Measurements from ENCODE around the gene TTC9B. TPM values are rescaled to one million over a fixed set of nuclear protein-coding genes. Genes with fewer than 3 reads are reported as not detected.
A peak's percentile ranks its signal among the peaks of the same experiment; 100 is the strongest.

The TTC9B gene
- total RNA-seq, 1 experiment from 2014 or later: 0.59 TPM

DNA sequence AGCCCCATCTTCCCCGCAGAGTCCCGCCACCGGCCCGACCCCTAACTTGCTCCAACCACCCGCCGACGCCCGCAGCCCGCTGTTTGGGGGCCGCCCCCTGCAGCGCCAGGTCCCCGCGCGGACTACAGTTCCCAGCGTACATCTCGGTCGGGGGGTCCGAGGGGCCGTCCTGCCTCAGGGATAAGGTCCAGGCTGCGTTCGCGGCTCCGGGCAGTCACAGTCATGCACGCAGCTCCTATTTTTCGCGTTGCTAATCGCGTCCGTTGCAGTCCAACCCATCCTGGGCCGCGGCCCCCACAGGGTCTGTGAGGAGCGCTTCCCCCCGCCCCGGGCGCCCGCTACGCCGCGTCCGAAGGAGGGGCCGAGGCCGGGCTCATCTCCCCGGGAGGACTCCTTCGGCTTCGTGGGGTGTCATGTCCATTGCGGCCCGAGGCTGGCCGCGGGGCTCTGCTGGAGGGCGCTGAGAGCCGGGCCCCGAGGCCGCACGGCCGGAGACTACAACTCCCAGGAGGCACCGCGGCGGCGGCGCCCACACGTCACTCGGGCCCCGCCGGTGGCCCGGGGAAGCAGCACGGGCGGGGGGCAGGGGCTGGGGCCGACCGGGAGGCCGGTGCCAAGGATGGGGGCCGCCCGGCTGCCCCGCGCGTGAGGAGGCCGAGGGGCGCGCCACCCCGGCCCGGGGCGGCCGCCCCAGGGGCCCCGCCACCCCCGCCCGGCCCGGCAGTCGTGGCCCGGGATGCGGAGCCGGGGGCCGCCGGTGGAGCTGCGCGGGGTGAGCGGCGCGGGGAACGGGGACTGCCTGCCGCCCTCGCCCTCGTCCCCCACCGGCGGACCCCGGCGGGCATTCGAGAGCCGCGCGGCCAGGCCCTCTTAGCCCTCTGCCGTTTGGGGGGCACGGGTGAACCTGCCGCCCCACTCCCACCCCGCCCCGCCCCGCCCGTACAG is 27.0 kb downstream of the TTC9B start, which contains the start of gene MAP3K10:
Gene MAP3K10, plus strand, starts transcription at position 536 of the 945 bp plus-strand sequence. CDS start 606 bp downstream, outside the sequence.
- intact Hi-C loops (cut with micrococcal nuclease; ENCODE audit: unreplicated experiment): no loop called here
- TF ChIP-seq EZH2 (IDR thresholded peaks at IDR 0.05; ENCODE audit: low read depth): no peak
- TF ChIP-seq, protein P1, sequence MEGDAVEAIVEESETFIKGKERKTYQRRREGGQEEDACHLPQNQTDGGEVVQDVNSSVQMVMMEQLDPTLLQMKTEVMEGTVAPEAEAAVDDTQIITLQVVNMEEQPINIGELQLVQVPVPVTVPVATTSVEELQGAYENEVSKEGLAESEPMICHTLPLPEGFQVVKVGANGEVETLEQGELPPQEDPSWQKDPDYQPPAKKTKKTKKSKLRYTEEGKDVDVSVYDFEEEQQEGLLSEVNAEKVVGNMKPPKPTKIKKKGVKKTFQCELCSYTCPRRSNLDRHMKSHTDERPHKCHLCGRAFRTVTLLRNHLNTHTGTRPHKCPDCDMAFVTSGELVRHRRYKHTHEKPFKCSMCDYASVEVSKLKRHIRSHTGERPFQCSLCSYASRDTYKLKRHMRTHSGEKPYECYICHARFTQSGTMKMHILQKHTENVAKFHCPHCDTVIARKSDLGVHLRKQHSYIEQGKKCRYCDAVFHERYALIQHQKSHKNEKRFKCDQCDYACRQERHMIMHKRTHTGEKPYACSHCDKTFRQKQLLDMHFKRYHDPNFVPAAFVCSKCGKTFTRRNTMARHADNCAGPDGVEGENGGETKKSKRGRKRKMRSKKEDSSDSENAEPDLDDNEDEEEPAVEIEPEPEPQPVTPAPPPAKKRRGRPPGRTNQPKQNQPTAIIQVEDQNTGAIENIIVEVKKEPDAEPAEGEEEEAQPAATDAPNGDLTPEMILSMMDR (conservative IDR thresholded peaks at IDR 0.05): no peak
- DNase-seq: peak in 1 of 2 experiments; percentile 59
- POLR2A ChIA-PET (ENCODE audit: unreplicated experiment): interaction anchor here (0.5 to 0.9 kb wide), 3 partner anchors 100 to 800 kb away, joined by 3 to 6 read pairs (median 5); partner anchors contain the start of genes RAB4B and ZNF780A
- Histone ChIP-seq H3K27me3 (ENCODE audit: insufficient read depth, low read depth) (no peaks in the 10 kb centered on the region), H3K9me3 (ENCODE audit: insufficient read depth, low read depth) (no peaks in the 10 kb centered on the region), H3K36me3 (ENCODE audit: low read depth) (no peaks in the 10 kb centered on the region), H4K20me1 (ENCODE audit: insufficient read depth) (no peaks in the 10 kb centered on the region; the same call in 1 of the 2 replicates), H3K27ac (peak within 1 kb of the TSS; percentile 5; the same call in 1 of the 2 replicates), H3K79me2 (ENCODE audit: low read depth) (0 out of 2 replicates have a peak, but pooled peaks cover 4% of the 10 kb centered on the region), H3K4me2 (peak within 1 kb of the TSS; percentile 85), H2AFZ (peak within 1 kb of the TSS; percentile 100), H3K4me1 (replicated peaks; ENCODE audit: insufficient read depth) (peaks cover 11% of the 10 kb centered on the region; the same call in 1 of the 2 replicates), H3K9me2 (ENCODE audit: insufficient read depth) (no peaks in the 10 kb centered on the region), H3F3A (ENCODE audit: insufficient read depth, low read depth) (peaks cover 13% of the 10 kb centered on the region; the same call in 1 of the 2 replicates), H3K4me3 (peak within 1 kb of the TSS; percentile 98)
- no TSS peak for BruUV-seq (replicated peaks)
- CTCF ChIA-PET: interaction anchor here (0.6 to 0.7 kb wide), 2 partner anchors 25 to 384 kb away, joined by 3 to 5 read pairs; no protein-coding TSS in a partner anchor

DNA sequence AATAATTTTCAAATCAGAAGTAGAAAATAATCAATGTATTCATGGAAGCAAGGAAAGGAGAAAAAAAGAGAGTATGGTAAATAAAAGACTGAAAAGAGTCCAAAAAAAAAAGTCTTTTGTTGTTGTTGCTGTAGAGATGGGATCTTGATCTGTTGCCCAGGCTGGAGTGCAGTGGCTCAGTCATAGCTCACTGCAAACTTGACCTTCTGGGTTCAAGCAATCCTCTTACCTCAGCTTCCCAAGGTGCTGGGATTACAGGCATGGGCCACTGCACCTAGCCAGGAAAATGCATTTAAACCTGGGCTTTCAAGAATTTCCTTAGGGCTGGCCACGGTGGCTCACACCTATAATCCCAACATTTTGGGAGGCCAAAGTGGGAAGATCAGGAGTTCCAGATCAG is 33.9 kb downstream of the TTC9B start:
- H3K27ac ChIP-seq: no peak overlapping the region
- no peaks in the 10 kb centered on the region for H3K36me3 ChIP-seq (ENCODE audit: low read depth)
- H3F3A ChIP-seq (ENCODE audit: insufficient read depth, low read depth): no peaks in the 10 kb centered on the region
- no peak overlapping the region for H3K4me3 ChIP-seq
- TF ChIP-seq, protein P1 (conservative IDR thresholded peaks at IDR 0.05): no peak
- TF ChIP-seq EZH2 (IDR thresholded peaks at IDR 0.05; ENCODE audit: low read depth): no peak
- H4K20me1 ChIP-seq (ENCODE audit: insufficient read depth): no peaks in the 10 kb centered on the region
- H3K79me2 ChIP-seq (ENCODE audit: low read depth): no peaks in the 10 kb centered on the region
- no peaks in the 10 kb centered on the region for H3K9me2 ChIP-seq (ENCODE audit: insufficient read depth)
- DNase-seq: no peak
- POLR2A ChIA-PET (ENCODE audit: unreplicated experiment): interaction anchor here (0.7 kb wide), 1 partner anchor 36 kb away, joined by 5 read pairs; no protein-coding TSS in a partner anchor
- no peak overlapping the region for H3K4me2 ChIP-seq
- CTCF ChIA-PET: no interaction called here
- no peaks in the 10 kb centered on the region for H3K9me3 ChIP-seq (ENCODE audit: insufficient read depth, low read depth)
- BruUV-seq (replicated peaks): no TSS peak
- intact Hi-C loops (cut with micrococcal nuclease; ENCODE audit: unreplicated experiment): no loop called here
- H3K27me3 ChIP-seq (ENCODE audit: insufficient read depth, low read depth): no peaks in the 10 kb centered on the region
- H2AFZ ChIP-seq: no peak overlapping the region
- no peaks in the 10 kb centered on the region for H3K4me1 ChIP-seq (replicated peaks; ENCODE audit: insufficient read depth)

DNA sequence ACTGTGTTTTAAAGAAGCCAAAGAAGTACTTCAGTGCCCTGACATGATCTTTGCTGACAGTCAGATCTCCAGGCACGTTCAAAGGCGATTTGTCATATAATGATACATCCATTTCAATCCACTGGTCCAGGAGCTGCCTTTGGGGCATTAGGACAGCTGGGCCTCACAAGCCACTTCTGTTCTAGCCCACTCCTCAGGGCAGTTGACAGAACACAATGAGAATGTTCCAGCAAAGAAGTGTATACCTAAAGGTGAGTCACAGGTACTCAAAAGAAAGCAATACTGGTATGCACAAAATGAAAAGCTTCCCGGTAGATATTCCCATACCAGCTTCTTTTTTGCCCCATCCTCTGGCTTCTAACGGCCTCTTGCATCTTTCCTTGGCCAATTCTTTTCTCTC is 39.4 kb downstream of the TTC9B start:
- H3K36me3 ChIP-seq (ENCODE audit: low read depth): no peaks in the 10 kb centered on the region
- intact Hi-C loops (cut with micrococcal nuclease; ENCODE audit: unreplicated experiment): no loop called here
- H3F3A ChIP-seq (ENCODE audit: insufficient read depth, low read depth): no peaks in the 10 kb centered on the region
- no peaks in the 10 kb centered on the region for H3K9me2 ChIP-seq (ENCODE audit: insufficient read depth)
- no peak overlapping the region for H3K4me2 ChIP-seq
- TF ChIP-seq, protein P1 (conservative IDR thresholded peaks at IDR 0.05): no peak
- no peak for TF ChIP-seq EZH2 (IDR thresholded peaks at IDR 0.05; ENCODE audit: low read depth)
- H3K27me3 ChIP-seq (ENCODE audit: insufficient read depth, low read depth): no peaks in the 10 kb centered on the region
- ChIA-PET POLR2A (ENCODE audit: unreplicated experiment) (no interaction called here), CTCF (interaction anchor here (0.7 kb wide), 1 partner anchor 166 kb away, joined by 6 read pairs; no protein-coding TSS in a partner anchor)
- no peak overlapping the region for H3K27ac ChIP-seq
- H3K4me3 ChIP-seq: no peak overlapping the region
- no peak overlapping the region for H2AFZ ChIP-seq
- no peaks in the 10 kb centered on the region for H3K79me2 ChIP-seq (ENCODE audit: low read depth)
- no peaks in the 10 kb centered on the region for H3K4me1 ChIP-seq (replicated peaks; ENCODE audit: insufficient read depth)
- BruUV-seq (replicated peaks): no TSS peak
- DNase-seq: no peak
- H4K20me1 ChIP-seq (ENCODE audit: insufficient read depth): no peaks in the 10 kb centered on the region
- no peaks in the 10 kb centered on the region for H3K9me3 ChIP-seq (ENCODE audit: insufficient read depth, low read depth)
